NCI-H1694 (cell line): ENCODE measurements around the gene DNAJC5.
A peak's percentile ranks its signal among the peaks of the same experiment; 100 is the strongest.
"Not testable (repeated sequence)": the region's sequence is repeated elsewhere in the genome, so short reads cannot be mapped to it uniquely, and the experiment has no call there.

ENCODE experiments used
- DNase-seq: peaks from one replicate; lab custom pipeline; 2025; lab: John Stamatoyannopoulos, UW

The DNAJC5 gene, protein sequence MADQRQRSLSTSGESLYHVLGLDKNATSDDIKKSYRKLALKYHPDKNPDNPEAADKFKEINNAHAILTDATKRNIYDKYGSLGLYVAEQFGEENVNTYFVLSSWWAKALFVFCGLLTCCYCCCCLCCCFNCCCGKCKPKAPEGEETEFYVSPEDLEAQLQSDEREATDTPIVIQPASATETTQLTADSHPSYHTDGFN

DNA sequence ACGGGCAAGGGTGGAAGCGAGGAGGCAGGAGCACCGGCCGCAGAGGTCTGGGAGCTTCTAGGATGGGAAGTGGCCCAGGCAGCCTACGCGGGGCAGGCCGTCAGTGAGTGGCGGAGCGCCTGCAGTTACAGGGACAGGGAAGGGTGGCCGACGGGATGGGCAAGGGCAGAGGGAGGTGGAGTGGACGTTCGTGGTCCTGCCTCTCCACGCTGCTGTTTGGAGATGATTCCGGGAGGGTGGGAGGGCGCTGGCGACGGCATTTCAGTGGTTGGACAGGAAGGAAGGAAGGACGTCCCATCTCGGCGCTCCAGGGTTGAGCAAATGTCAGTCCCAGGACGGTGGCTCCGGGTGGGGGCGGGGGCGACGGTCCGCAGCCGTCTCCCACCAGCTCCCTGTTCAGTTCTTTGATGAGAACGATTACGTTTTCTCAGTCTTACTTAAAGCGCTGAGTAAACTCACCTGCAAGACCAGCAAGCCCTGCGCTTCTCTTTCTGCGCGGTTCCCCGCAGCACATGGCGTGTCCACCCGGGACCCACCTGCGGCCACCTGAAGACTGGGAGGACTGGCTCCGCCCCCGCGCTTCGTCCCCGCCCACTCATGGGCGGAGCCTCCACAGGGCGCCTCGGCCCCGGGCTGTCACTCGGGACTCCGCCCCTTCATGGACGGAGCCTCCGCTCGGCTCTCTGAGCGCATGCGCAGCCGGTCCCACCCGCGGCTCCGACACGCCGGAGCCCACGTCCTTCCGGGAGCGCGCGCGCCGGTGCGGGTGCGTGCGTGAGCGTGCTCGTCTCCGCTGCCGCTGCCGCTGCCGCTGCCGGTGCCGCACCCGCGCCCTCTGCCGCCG is at the start of gene DNAJC5:
Gene DNAJC5, plus strand, starts transcription at position 769 of the 844 bp plus-strand sequence. CDS start 33,220 bp downstream, outside the sequence.
- DNase-seq = peak; percentile 52

DNA sequence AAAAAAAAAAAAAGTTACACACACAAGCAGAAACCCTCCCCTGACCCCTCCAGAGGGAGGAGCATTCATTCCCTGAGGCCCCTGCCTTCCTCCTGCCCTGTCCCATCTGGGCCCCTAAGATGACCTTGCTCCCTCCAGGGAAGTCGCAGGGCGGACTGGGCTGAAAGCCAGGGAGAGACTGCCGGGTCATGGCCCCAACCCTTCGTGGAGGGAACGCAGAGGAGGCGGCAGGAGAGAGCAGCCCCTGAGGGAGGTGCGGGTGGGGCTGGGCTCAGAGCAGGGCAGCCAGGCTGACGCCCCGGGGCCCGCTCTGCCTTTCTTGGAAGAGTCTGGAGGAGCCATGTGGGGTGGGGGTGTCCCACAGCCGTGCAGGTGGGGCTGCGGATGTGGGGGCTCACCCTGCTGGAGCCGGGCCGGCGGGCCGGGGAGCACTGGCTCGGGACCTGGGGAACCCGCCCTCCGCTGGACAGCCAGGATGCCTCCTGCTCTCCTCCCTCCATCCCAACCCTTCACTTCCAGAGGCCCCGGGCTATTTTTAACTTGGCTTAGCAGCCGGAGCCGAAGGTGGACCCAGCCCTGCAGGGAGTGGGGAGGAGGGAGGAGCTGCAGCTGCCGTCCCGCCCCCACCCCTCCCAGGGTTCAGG is 48.7 kb upstream of the DNAJC5 start:
- no peak for DNase-seq

DNA sequence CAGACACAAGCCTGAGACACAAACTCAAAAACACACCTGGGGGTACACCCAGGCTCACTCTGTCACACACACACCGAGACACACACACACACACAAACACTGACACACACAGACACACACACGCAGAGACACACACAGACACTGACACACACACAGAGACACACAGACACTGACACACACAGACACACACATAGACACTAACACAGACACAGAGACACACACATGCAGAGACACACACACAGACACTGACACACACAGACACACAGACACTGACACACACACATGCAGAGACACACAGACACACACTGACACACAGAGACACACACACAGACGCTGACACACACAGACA is 48.1 kb upstream of the DNAJC5 start:
- no peak for DNase-seq

DNA sequence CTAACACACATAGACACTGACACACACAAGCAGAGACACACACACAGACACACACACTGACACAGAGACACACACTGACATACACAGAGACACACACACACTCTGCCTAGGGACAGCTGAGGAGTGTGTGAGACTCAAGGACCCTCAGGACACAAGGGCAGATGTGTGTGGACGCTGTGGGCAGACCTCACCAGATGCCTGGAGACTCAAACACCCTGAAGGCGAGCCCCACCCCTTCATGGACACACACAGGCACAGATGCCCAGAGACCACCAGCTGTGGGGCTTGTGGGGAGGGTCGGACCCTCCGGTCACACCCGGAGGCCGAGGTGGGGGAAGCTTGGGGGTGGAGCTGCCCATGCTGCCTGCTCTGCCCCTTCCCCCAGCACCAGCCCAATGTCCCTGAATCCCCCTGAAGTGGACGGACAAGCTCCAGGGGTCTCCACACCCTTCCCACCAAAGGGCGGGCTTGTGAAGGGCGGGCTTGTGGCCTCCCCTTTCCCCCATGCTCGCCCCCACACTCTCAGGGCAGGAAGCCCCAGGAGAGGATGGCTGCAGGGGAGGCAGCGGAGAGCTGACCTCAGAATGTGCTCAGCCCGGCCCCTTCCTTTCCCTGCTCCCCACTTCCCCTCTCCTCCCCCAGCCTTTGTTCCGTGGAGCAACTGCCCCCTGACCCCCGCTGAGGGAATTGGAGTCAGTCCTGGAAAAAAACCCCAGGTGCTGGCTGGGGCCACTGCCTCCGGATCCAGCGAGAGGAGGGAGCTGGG is 47.5 kb upstream of the DNAJC5 start:
- no peak for DNase-seq

DNA sequence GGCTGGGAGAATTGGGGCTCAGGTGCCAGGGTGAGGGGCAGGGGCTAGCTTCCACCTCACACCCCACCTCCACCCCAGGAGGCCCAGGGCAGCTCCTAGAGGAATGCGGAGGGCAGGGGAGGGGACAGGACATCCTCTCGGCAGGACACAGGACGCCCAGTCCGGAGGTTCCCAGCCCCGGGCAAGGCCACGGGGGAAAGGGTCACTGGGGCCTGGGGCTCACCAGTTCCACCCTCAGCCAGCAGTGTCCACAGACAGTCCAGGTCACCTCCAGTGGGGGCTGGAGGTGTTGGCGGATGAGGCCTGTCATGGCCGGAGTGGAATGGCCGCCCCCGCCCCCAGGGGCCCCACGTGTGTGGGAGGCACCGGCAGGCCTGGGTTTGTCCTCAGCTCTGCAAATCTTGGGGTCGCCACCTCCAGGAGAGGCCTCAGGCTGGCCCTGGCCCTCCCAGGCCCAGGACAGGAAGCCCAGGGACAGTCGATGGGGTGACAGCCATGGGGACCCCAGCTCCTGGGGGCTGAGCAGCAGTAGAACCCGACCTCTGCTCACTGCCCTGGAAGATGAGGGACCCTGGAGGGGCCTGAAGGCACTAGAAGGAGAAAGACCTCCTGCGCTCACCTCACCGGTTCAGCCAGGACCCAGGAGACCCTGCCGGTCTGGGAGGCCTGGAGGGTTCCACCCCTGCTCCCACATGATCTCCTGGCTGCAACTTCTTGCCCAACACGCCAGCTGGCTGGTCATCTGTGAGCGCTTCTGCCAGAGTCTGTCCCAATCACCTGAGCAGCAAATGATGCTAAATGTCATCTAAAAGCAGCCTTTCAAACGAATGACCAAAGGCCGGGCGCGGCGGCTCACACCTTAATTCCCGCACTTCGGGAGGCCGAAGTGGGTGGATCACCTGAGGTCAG is 46.7 kb upstream of the DNAJC5 start:
- DNase-seq = no peak

DNA sequence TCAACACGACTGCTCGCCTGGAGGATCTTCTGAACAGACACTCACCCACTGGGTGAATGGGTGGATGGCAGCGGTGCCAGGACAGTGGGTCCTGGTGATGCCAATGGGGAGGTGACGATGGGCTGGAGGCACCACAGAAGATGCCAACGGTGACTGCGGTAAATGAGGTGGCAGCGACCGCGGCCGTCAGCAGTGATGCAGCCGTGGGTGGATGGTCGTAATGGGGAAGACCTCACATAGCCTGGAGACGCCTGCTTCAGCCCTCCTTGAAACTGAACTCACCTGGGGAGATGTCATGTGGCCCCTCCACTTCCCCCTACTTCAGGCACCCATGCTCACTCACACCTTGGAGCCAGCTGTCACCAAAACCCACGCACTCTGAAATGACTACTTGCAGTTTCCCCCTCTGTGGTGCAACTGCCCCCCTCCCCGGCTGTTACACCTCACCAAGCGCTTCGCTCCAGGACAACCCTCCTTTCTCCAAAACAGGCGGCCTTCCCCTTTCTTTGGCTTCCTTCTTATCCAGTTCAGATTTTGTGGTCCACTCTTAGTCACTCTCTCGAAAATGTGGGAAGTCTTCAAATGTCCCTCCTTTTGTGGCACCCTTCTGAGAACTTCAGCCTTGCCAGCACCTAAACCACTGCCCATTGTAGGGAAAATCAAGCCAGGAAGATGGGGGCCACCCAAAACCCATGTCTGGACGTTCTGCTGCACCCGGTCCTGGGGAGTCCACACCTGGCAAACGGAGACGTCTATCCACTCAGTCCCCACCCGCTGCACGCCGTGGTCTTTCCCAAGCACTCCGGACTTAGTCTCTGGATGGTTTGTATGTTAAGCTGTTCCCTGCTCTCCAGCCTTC is 44.0 kb upstream of the DNAJC5 start:
- no peak for DNase-seq

DNA sequence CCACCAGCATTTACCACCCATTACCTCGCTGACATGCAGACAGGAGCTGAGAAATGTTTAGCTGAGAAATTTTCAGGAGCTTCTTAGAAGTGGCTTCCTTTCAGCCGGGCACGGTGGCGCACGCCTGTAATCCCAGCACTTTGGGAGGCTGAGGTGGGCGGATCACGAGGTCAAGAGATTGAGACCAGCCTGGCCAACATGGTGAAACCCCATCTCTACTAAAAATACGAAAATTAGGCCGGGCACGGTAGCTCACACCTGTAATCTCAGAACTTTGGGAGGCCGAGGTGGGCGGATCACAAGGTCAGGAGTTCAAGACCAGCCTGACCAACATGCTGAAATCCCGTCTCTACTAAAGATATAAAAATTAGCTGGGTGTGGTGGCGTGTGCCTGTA is 43.4 kb upstream of the DNAJC5 start:
- not testable (repeated sequence) for DNase-seq

DNA sequence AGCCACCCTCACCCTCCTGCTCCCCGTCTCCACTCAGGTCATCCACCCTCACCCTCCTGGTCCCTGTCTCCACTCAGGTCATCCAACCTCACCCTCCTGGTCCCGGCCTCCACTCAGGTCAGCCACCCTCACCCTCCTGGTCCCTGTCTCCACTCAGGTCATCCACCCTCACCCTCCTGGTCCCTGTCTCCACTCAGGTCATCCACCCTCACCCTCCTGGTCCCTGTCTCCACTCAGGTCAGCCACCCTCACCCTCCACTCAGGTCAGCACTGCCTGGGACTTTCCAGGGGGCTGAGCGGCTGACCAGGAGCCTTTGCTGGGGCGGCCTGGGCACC is 41.2 kb upstream of the DNAJC5 start:
- not testable (repeated sequence) for DNase-seq

DNA sequence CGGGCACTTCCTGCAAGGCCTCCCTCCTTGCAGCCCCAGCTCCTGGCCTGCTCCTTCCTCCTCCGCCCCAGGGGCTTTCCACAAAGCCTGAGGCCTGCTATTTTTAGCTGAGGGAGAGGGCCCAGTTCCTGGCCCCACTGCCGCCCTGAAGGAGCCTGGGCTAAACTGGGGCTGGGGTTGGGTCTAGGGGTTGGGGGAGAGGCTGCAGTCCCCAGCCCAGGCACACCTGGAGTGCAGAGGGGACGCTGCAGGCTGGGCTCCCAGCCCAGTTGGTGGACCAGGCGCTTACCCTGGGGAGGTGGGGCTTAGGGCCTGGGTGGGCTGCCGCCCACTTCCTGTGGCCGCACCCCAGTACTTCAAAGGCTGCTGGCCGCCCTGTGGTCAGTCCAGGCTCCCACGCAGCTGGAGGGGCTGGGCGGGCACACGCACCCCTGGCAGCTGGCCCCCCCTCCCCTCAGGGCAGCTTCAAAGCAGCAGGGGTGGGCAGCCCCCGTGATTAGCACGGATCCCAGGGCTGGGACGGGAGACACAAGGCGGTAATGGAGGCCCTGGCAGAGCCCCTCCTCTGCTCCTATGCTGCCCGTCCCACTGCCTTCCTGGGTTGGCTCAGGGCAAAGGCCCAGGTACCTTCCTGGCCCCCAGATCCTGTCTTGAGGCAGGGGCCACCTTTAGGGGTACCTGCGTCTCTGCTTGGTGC is 40.7 kb upstream of the DNAJC5 start:
- DNase-seq = no peak

DNA sequence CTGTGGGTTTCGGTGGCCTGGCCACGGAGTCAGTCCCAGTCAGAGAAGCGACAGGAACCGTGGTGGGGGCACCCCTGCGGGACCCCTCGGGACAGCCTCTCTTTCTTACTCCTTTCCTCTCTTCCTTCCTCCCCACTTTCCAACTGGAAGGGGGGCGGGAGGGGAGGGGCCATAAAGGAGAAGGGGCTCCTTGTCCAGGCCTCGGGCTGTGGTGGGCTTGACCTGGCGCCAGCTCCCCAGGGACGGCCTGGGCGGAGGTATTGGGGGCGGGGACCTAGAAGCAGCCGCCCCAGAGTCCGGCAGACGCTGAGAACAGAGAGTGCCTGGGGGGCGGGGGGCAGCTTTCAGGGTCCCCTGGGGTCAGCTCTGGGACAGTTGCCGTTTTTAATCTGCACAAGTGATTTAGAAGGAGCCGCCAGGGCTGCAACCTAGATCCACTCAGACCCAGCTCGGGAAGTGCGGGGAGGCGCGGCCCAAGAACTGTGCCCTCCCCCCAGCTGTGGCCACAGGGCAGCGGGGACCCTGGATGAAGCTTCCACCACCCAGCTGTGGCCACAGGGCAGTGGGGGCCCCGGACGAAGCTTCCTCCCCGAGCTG is 40.1 kb upstream of the DNAJC5 start:
- DNase-seq = no peak

DNA sequence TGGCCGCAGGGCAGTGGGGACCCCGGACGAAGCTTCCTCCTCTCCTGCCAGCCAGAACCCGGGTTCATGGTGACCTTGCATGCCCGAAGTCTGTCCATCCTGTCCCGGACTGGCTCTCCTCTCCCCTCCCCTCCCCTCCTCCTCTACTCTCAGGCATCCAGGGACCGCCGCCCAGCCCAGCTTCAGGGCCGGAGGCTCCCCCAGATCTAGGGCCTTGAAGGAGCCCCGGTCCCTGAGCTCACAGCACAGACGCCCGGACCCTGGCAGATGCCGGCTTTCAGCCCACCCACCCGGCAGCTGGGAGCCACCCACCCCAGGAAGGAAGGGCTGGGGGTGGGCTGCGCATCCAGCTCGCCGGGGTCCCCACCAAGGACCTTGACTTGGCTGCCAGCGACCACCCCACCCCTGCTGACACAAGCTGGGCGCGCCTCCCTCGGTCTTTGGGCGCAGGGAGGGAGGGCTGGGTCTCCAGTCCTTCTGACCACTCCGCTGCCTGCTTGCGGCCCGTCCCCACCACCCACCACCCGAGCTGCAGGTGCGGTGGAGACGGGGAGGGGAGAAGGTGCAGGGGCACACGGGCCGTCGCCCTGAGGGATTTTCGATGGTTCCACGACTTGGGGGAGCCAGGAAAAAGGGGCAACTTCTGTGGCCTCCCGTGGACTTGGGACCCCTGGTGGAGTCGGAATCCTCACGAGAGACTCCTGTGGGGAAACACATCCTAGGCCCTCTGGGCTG is 39.4 kb upstream of the DNAJC5 start:
- DNase-seq = no peak

DNA sequence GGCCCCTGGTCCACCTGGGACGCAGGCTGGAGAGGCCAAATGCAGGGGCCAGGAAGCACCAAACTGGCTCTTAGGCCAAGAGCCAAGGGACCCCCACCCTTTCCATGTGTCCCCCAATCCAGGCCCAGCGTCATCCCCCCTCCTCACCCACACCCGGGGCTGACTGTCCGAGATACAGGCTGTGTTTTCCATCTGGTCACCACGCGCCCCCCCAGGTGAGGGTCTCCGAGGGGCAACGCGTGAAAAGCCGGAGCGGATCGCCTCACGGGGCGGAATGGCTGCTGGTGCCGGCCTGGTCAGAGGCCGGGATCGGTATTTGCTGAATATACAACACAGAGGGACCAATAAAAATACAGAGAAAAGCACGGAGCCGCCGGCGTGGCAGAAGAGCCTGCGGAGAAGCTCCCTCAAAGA is 38.8 kb upstream of the DNAJC5 start:
- DNase-seq = no peak

DNA sequence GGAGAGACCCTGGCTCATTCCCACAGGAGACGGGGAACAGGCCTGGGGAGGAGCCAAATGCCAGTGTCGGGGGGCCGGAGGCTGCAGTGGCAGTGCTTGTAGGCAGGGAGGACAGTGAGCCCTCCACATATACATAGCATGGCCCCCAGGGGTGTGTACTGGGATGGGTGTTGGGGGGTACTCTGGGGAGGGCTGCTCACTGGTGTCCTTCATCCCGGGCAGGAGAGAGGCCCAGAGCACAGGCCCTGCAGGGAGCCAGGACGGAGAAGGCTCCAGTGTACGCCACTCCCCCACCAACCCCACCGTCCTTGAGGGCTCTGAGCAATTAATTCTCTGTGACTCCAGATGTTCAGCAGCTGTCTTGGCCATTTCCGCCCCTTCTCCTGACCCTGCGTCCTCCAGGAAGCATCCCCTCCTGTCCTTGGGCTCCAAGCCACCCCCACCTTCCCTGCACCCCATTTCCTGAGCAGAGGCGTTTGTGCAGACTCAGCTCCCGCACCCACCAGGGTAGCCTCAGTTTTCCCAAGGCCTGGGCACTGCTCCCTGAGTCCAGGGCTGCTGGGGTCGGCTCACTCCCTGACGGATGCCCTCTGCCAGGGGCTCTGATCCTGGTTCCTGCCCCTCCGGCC is 37.0 kb upstream of the DNAJC5 start:
- no peak for DNase-seq

DNA sequence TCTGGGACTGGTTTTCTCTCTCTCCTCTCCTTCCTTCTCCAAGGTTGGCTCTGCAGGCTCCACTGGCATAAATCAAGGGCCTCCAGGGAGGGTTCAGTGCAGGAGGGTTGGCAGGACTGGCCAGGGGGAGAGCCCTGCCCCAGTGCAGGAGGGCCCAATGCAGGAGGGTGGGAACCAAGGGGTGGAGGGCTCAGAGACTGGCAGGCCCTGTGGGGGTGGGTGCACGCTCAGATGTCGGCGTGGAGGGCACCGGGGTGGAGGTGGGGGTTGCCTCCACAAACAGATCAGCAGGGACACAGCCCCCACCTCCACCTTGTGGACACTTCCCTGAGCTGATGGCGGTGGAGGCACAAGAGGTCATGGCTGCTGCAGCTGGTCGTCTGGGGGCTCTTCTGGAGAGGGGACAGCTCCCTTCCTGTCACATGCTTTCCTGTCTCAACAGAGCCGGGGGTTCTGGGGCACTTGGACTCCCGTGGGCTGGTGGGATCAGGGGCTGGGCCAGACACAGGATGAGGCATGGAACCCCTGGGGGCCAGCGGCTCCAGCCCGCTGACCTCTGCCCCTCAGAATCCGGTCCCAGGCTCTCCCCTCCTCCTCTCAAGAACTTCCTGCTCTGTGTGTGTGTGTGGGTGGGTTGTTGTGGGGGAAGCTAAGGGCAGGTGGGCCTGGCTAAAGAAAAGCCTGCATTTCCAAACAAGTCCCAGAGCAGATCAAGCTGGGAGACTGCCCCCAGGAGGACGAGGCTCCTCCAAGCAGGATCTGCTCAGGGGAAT is 36.3 kb upstream of the DNAJC5 start:
- peak; percentile 11 for DNase-seq

DNA sequence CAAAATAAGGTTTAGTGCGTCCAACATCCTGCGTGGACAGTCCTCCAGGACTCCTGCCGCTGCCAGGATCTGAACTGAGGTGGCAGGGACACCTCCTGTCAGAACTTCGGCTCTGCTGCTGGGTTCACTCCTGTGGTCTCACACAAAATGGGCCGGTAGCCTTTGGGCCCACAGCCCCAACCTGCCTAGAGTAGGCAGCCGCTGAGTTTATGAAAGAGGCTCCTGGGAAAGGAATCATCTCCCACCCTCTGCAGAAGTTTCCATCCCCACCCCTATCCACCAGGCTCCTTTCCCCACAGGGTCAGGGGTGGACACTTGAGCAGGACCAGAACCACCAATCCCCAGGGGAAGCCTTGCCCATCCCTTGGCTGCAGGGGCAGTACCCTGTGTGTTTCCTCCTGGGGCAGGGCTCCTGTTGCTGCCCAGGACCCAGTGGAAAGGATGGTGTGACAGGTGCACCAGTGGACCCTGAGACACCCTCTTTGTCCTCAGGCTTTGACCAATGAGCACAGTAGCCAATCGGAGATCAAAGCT is 35.7 kb upstream of the DNAJC5 start:
- DNase-seq = no peak

DNA sequence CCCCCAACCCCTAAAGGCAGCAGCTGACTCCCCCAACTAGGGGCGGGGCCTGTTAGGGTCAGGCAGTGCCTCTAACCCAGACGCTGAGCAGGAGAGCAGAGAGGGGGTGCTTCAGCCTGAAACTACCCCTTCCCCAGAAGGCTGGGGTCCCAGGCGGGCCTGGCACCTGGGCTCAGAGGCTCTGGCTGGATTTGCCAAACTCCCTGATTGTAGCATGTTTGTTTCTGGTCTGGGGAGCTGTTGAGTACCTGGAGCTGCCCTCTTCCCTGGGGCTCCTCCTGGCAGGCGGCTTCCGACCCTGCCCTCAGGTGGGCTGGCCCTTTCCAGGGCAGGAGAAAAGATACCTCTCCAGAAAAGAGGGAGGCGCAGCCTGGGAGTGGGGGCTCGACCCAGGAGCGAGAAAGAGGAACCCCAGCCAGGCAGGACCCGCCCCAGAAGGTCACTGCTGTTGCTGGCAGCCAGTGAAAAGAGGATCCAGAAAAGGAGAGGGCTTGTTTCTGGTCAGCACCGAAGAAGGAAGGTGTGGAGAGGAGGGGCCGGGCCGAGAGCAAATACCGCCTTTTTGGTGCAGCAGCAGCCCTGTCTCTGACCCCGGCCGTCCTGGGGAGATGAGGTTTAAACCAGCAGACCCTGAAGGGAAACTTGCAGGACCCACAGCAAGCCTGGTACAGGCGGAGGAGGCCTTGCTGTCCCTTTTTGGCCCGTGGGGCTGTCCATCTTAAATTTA is 34.4 kb upstream of the DNAJC5 start:
- no peak for DNase-seq
